Keratinocyte (primary cell): ENCODE data around the gene TELO2. TPM values are rescaled to one million over a fixed set of nuclear protein-coding genes. Genes with fewer than 3 reads are reported as not detected.

Experiments used
- DNase-seq: peaks from one replicate; pipeline ENCODE4 v3.0.0-alpha.2; 2011; ENCODE audit warnings: low read depth, missing footprints, low spot score
- FAIRE-seq: peaks from 2 replicates; lab custom pipeline; 2011; peaks lifted over from hg19 to GRCh38; lab: Jason Lieb, UNC
- H2AFZ ChIP-seq: 2 replicates; pipeline ENCODE4 v1.6.0; 2012; ENCODE audit warnings: low read length, control low read depth, inconsistent platforms; ENCODE audit not compliant: control insufficient read depth
- H3K27ac ChIP-seq: 2 replicates; pipeline ENCODE4 v1.5.1; 2011; ENCODE audit warnings: low read length; ENCODE audit not compliant: control insufficient read depth, insufficient read depth
- H3K27me3 ChIP-seq: 3 replicates; pipeline ENCODE4 v1.6.0; 2011; ENCODE audit warnings: low read length; ENCODE audit not compliant: control insufficient read depth, insufficient read depth; ENCODE audit errors: extremely low read depth
- H3K36me3 ChIP-seq, 2 experiments: 2 replicates in 1 of 2; 3 replicates in 1 of 2; pipeline ENCODE4 v1.5.1; 2011; ENCODE audit warnings: low read length in 2 of 2, mild to moderate bottlenecking in 1 of 2; ENCODE audit not compliant: control insufficient read depth in 2 of 2, insufficient read depth in 2 of 2; ENCODE audit errors: extremely low read depth in 1 of 2
- H3K4me1 ChIP-seq: 3 replicates; pipeline ENCODE4 v1.5.1; 2011; ENCODE audit warnings: low read length; ENCODE audit not compliant: control insufficient read depth, insufficient read depth; ENCODE audit errors: extremely low read depth
- H3K4me2 ChIP-seq: 3 replicates; pipeline ENCODE4 v1.6.0; 2011; ENCODE audit warnings: low read depth, low read length; ENCODE audit not compliant: control insufficient read depth, insufficient read depth; ENCODE audit errors: extremely low read depth
- H3K4me3 ChIP-seq, 3 experiments: fragments of 200-600 bp in 1 of 3; sonication (generic) in 1 of 3; 2 replicates in 2 of 3; 3 replicates in 1 of 3; pipeline ENCODE4 v1.5.1; 2011 to 2016; ENCODE audit warnings: low read length in 3 of 3, mild to moderate bottlenecking in 3 of 3, control low read depth in 2 of 3, inconsistent platforms in 1 of 3, low read depth in 1 of 3, mixed read lengths in 1 of 3, mixed run types in 1 of 3, moderate library complexity in 1 of 3; ENCODE audit not compliant: control insufficient read depth in 2 of 3, insufficient read depth in 2 of 3; ENCODE audit errors: extremely low read depth in 1 of 3
- H3K79me2 ChIP-seq: 2 replicates; pipeline ENCODE4 v1.6.0; 2012; ENCODE audit warnings: low read length; ENCODE audit not compliant: control insufficient read depth, insufficient read depth
- H3K9ac ChIP-seq: 3 replicates; pipeline ENCODE4 v1.6.0; 2011; ENCODE audit warnings: low read length; ENCODE audit not compliant: control insufficient read depth, insufficient read depth; ENCODE audit errors: extremely low read depth
- H3K9me1 ChIP-seq: 3 replicates; pipeline ENCODE4 v1.6.0; 2011; ENCODE audit warnings: low read length; ENCODE audit not compliant: control insufficient read depth, insufficient read depth; ENCODE audit errors: extremely low read depth
- H3K9me3 ChIP-seq: 2 replicates; pipeline ENCODE4 v1.5.1; 2012; ENCODE audit warnings: low read depth, low read length; ENCODE audit not compliant: control insufficient read depth
- H4K20me1 ChIP-seq: 3 replicates; pipeline ENCODE4 v1.6.0; 2011; ENCODE audit warnings: low read length; ENCODE audit not compliant: control insufficient read depth, insufficient read depth; ENCODE audit errors: extremely low read depth
- EZH2 ChIP-seq: IDR thresholded peaks from one replicate; pipeline ENCODE4 v1.6.1; 2012; ENCODE audit warnings: inconsistent platforms, mild to moderate bottlenecking, low read length, moderate library complexity
- dilution Hi-C: fragments of 300-500 bp; cut with MboI; formaldehyde crosslinking; loops from one replicate; pipeline ENCODE4 v1.7.0; 2020; ENCODE audit warnings: low sequenced_read_pairs; ENCODE audit not compliant: extremely low pct_ligation_motif_present
- polyA plus RNA-seq, 5 experiments: library from polyadenylated mRNA; depleted of rRNA in 3 of 5; stranded (reverse) in 3 of 5; stranded (forward) in 1 of 5; unstranded in 1 of 5; fragments of >200 nt; gene quantifications; 1 replicate in 1 of 5; 2 replicates in 3 of 5; 3 replicates in 1 of 5; pipeline versions ENCODE4 v1.2.1 to v1.2.3, GENCODE V29; 2011 to 2012; ENCODE audit warnings: missing spikeins in 2 of 5, low read depth in 1 of 5, low replicate concordance in 1 of 5
- TF ChIP-seq, protein P1 (sequence below), 3 experiments: IDR thresholded peaks in 1 of 3; conservative IDR thresholded peaks in 1 of 3; optimal IDR thresholded peaks in 1 of 3; 2 replicates in 2 of 3; 3 replicates in 1 of 3; pipeline versions ENCODE3 to v1.5.1; 2011; ENCODE audit warnings: low read length in 3 of 3, mild to moderate bottlenecking in 3 of 3, moderate library complexity in 2 of 3, control low read depth in 1 of 3, inconsistent platforms in 1 of 3; ENCODE audit not compliant: insufficient read depth in 2 of 3; ENCODE audit errors: extremely low read depth in 1 of 3

The TELO2 gene
- polyA plus RNA-seq, 1 donor (not counting 4 experiments of a cell fraction or from before 2014, with no cell fraction given) = 7.9 TPM

DNA sequence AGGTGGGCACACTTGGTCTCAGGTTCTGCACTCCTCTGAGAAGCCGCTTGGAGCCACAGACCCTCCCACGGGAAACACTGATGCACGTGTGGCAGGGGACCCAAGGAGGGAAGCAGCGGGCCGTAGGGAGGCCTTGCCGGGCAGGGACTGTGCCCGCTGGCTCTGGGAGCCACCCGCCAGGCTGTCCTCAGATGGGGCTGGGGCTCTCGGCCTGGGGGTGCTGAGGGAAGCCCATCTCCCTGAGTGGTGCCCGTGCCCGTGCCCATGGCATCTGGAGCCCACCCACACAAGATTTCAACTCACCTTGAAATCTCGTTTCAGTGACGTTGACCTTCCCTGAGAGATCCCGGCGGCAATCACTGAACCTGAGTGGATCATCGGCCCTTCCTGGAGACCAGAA is 36.2 kb upstream of the TELO2 start:
- Histone ChIP-seq H3K9me1 (no peaks in the 10 kb centered on the region), H3K79me2 (no peaks in the 10 kb centered on the region), H3K27me3 (no peaks in the 10 kb centered on the region), H3K9ac (no peak overlapping the region), H2AFZ (no peak overlapping the region), H3K36me3 (peaks cover 0 to 30% of the 10 kb centered on the region in 2 experiments), H3K4me1 (no peaks in the 10 kb centered on the region), H3K4me3 (no peak overlapping the region), H3K27ac (no peak overlapping the region), H3K9me3 (no peaks in the 10 kb centered on the region), H3K4me2 (no peak overlapping the region), H4K20me1 (no peaks in the 10 kb centered on the region)
- dilution Hi-C loops = no loop called here
- DNase-seq (no peak), FAIRE-seq (no peak)
- no peak for TF ChIP-seq EZH2
- TF ChIP-seq, protein P1, sequence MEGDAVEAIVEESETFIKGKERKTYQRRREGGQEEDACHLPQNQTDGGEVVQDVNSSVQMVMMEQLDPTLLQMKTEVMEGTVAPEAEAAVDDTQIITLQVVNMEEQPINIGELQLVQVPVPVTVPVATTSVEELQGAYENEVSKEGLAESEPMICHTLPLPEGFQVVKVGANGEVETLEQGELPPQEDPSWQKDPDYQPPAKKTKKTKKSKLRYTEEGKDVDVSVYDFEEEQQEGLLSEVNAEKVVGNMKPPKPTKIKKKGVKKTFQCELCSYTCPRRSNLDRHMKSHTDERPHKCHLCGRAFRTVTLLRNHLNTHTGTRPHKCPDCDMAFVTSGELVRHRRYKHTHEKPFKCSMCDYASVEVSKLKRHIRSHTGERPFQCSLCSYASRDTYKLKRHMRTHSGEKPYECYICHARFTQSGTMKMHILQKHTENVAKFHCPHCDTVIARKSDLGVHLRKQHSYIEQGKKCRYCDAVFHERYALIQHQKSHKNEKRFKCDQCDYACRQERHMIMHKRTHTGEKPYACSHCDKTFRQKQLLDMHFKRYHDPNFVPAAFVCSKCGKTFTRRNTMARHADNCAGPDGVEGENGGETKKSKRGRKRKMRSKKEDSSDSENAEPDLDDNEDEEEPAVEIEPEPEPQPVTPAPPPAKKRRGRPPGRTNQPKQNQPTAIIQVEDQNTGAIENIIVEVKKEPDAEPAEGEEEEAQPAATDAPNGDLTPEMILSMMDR (optimal IDR thresholded peaks at IDR 0.05 in 1 of 3, IDR thresholded peaks at IDR 0.05 in 1 of 3, conservative IDR thresholded peaks at IDR 0.05 in 1 of 3; ENCODE audit: extremely low read depth in 1 of 3, insufficient read depth in 2 of 3, low read length in 3 of 3) = no peak

DNA sequence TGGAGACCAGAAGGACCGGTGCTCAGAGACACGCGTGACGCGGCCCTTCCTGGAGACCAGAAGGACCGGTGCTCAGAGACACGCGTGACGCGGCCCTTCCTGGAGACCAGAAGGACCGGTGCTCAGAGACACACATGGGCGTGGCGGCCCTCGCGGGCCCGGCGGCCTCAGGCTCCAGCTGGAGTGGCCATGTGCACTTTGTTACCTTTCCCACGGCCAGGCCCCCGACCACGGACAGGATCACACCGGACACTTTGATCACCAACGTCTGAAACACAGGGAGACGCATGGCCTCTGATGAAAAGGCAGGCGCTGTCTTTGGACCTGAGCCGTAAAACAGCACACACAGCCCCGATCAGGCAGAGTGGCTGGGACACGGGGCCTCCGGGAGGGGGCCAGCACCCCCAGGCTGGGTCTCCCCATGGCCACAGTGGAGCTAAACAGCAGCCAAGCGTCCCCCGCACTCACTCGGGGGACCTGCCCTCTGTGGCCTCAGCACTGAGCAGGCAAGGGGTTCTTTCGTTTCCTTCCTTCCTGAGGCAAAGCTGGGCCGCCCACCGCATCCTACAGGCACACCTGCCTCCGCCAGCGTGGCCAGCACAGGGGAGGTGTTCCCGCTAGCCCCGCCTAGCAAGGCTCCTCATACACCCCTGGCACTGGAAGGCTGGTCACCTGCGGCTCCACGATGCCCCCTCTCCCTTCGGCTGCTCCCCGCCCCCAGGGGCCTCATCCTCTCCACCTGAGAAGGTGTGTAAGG is 35.5 kb upstream of the TELO2 start:
- Histone ChIP-seq H3K9me3 (no peaks in the 10 kb centered on the region), H2AFZ (no peak overlapping the region), H3K4me2 (no peak overlapping the region), H3K9ac (no peak overlapping the region), H3K4me3 (no peak overlapping the region), H3K4me1 (no peaks in the 10 kb centered on the region), H3K9me1 (no peaks in the 10 kb centered on the region), H3K27ac (no peak overlapping the region), H3K27me3 (no peaks in the 10 kb centered on the region), H4K20me1 (no peaks in the 10 kb centered on the region), H3K36me3 (peaks cover 0 to 27% of the 10 kb centered on the region in 2 experiments), H3K79me2 (no peaks in the 10 kb centered on the region)
- dilution Hi-C loops = no loop called here
- TF ChIP-seq, protein P1 (optimal IDR thresholded peaks at IDR 0.05 in 1 of 3, IDR thresholded peaks at IDR 0.05 in 1 of 3, conservative IDR thresholded peaks at IDR 0.05 in 1 of 3; ENCODE audit: extremely low read depth in 1 of 3, insufficient read depth in 2 of 3, low read length in 3 of 3) = no peak
- no peak for TF ChIP-seq EZH2
- DNase-seq = no peak
- no peak for FAIRE-seq
